HCT116 (cell line): Measurements from ENCODE around the gene TRDN. TPM values are rescaled to one million over a fixed set of nuclear protein-coding genes. Genes with fewer than 3 reads are reported as not detected.

ENCODE experiments used
- ATAC-seq: fragments of 200-7000 bp; cut with Tn5 transposase; 2 replicates; pipeline ENCODE4 v1.9.1; 2020; ENCODE audit warnings: mild to moderate bottlenecking, moderate library complexity
- BruUV-seq: library from RNA; stranded (reverse); fragments of 400-500 nt; replicated peaks from 2 replicates; lab custom pipeline; 2021; lab: Mats Ljungman, UMichigan
- CTCF ChIA-PET: fragments of 300-600 bp; sonication (Branson Sonifier 250); formaldehyde crosslinking; loops from one replicate; lab custom pipeline; 2021; ENCODE audit warnings: antibody characterized with exemption; lab: Charles Lee
- POLR2A ChIA-PET: fragments of 300-600, 350-600 bp; sonication (Branson Sonifier 250); formaldehyde crosslinking; loops from one replicate; lab custom pipeline; 2021; ENCODE audit warnings: antibody characterized with exemption; lab: Charles Lee
- RAD21 ChIA-PET, 2 experiments: fragments of 300-600 bp; sonication (Branson Sonifier 250); formaldehyde crosslinking; loops; one replicate each; lab custom pipeline; 2023; ENCODE audit warnings: low total read pairs in 2 of 2; ENCODE audit not compliant: uncharacterized antibody in 2 of 2, unreplicated experiment in 2 of 2, low non-redundant PET in 1 of 2; lab: Charles Lee
- DNase-seq: peaks from one replicate; pipeline ENCODE4 v3.0.0-alpha.2; 2010; ENCODE audit warnings: low read depth, low spot score
- H2AFZ ChIP-seq: fragments of 200-600 bp; shearing (Covaris generic), sonication (generic); 2 replicates; pipeline ENCODE4 v1.6.1; 2017; ENCODE audit warnings: low read depth, mixed run types, mixed read lengths, antibody characterized with exemption, low read length; ENCODE audit not compliant: poor library complexity, severe bottlenecking
- H3K27ac ChIP-seq: 2 replicates; pipeline ENCODE4 v1.5.1; 2012; ENCODE audit warnings: low read depth, low read length
- H3K27me3 ChIP-seq: fragments of 200-600 bp; sonication (generic); 2 replicates; pipeline ENCODE4 v1.6.1; 2016; ENCODE audit warnings: mixed run types, low read length, mixed read lengths; ENCODE audit not compliant: insufficient read depth
- H3K36me3 ChIP-seq, 2 experiments: fragments of 200-500 bp in 1 of 2; fragments of 200-600 bp in 1 of 2; sonication (Bioruptor generic) in 1 of 2; sonication (generic) in 1 of 2; 2 replicates each; pipeline versions ENCODE4 v1.5.1 to v1.6.1; 2014 to 2016; ENCODE audit warnings: low read length in 2 of 2, inconsistent platforms in 1 of 2, mixed read lengths in 1 of 2, mixed run types in 1 of 2; ENCODE audit not compliant: insufficient read depth in 2 of 2, control insufficient read depth in 1 of 2
- H3K4me1 ChIP-seq, 2 experiments: fragments of 200-600 bp in 1 of 2; sonication (generic) in 1 of 2; 2 replicates each; pipeline versions ENCODE4 v1.5.1 to v1.6.1; 2012 to 2017; ENCODE audit warnings: low read length in 2 of 2, inconsistent platforms in 1 of 2, mild to moderate bottlenecking in 1 of 2, mixed read lengths in 1 of 2, mixed run types in 1 of 2, moderate library complexity in 1 of 2; ENCODE audit not compliant: insufficient read depth in 2 of 2, control insufficient read depth in 1 of 2
- H3K4me2 ChIP-seq: fragments of 200-600 bp; sonication (generic); 2 replicates; pipeline ENCODE4 v1.6.1; 2017; ENCODE audit warnings: mixed run types, low read length, mixed read lengths
- H3K4me3 ChIP-seq, 2 experiments: fragments of 200-600 bp in 1 of 2; sonication (generic) in 1 of 2; replicated peaks in 1 of 2; 2 replicates each; pipeline ENCODE4 v1.5.1; 2011 to 2016; ENCODE audit warnings: low read length in 2 of 2, control low read depth in 1 of 2, low read depth in 1 of 2, mild to moderate bottlenecking in 1 of 2, mixed read lengths in 1 of 2, mixed run types in 1 of 2
- H3K79me2 ChIP-seq: fragments of 200-600 bp; sonication (generic); 2 replicates; pipeline ENCODE4 v1.6.1; 2017; ENCODE audit warnings: mild to moderate bottlenecking, mixed run types, low read length, moderate library complexity, mixed read lengths; ENCODE audit not compliant: insufficient read depth
- H3K9ac ChIP-seq: fragments of 200-600 bp; sonication (generic); 2 replicates; pipeline ENCODE4 v1.6.1; 2016; ENCODE audit warnings: low read length, mixed read lengths
- H3K9me2 ChIP-seq: fragments of 200-600 bp; sonication (generic), shearing (Covaris generic); 2 replicates; pipeline ENCODE4 v1.6.1; 2017; ENCODE audit warnings: mixed run types, mild to moderate bottlenecking, moderate library complexity; ENCODE audit not compliant: insufficient read depth
- H3K9me3 ChIP-seq, 2 experiments: fragments of 200-500 bp in 1 of 2; fragments of 200-600 bp in 1 of 2; sonication (Bioruptor generic) in 1 of 2; sonication (generic) in 1 of 2; 2 replicates each; pipeline ENCODE4 v1.6.1; 2014 to 2017; ENCODE audit warnings: low read length in 2 of 2, mixed read lengths in 2 of 2, inconsistent platforms in 1 of 2, low read depth in 1 of 2, mild to moderate bottlenecking in 1 of 2, mixed run types in 1 of 2, moderate library complexity in 1 of 2; ENCODE audit not compliant: control insufficient read depth in 1 of 2, insufficient read depth in 1 of 2
- H4K20me1 ChIP-seq: fragments of 200-600 bp; sonication (generic), shearing (Covaris generic); 2 replicates; pipeline ENCODE4 v1.6.1; 2017; ENCODE audit warnings: mixed run types, mild to moderate bottlenecking, moderate library complexity; ENCODE audit not compliant: insufficient read depth
- ATF3 ChIP-seq: IDR thresholded peaks from 2 replicates; pipeline ENCODE4 v1.6.1; 2012
- CBX3 ChIP-seq: IDR thresholded peaks from 2 replicates; pipeline ENCODE4 v1.6.1; 2012; ENCODE audit warnings: low read depth
- EZH2 ChIP-seq: fragments of 200-600 bp; sonication (generic); IDR thresholded peaks from 2 replicates; pipeline ENCODE4 v1.6.1; 2017; ENCODE audit warnings: antibody characterized with exemption, mixed run types
- EZH2phosphoT487 ChIP-seq: fragments of 200-600 bp; IDR thresholded peaks from 2 replicates; pipeline ENCODE4 v1.6.1; 2018; ENCODE audit warnings: antibody characterized with exemption, borderline replicate concordance
- FOSL1 ChIP-seq: IDR thresholded peaks from 2 replicates; pipeline ENCODE4 v1.6.1; 2012; ENCODE audit warnings: low read depth
- JUND ChIP-seq: IDR thresholded peaks from 2 replicates; pipeline ENCODE4 v1.6.1; 2012
- MAX ChIP-seq: IDR thresholded peaks from 2 replicates; pipeline ENCODE4 v1.6.1; 2012
- POLR2A ChIP-seq: IDR thresholded peaks from 2 replicates; pipeline ENCODE4 v1.7.0; 2011; ENCODE audit warnings: borderline replicate concordance; ENCODE audit not compliant: insufficient read depth, insufficient read length; ENCODE audit errors: extremely low read depth
- POLR2AphosphoS5 ChIP-seq: IDR thresholded peaks from 2 replicates; pipeline ENCODE4 v1.6.1; 2011; ENCODE audit warnings: mild to moderate bottlenecking, low read depth, low read length, moderate library complexity
- RAD21 ChIP-seq: IDR thresholded peaks from 2 replicates; pipeline ENCODE4 v1.6.1; 2012; ENCODE audit warnings: low read depth, mild to moderate bottlenecking
- SIN3A ChIP-seq: IDR thresholded peaks from 2 replicates; pipeline ENCODE4 v1.6.1; 2012; ENCODE audit warnings: low read depth
- SP1 ChIP-seq: IDR thresholded peaks from 2 replicates; pipeline ENCODE4 v1.6.1; 2012; ENCODE audit warnings: low read depth
- ZBTB33 ChIP-seq: IDR thresholded peaks from 2 replicates; pipeline ENCODE4 v1.6.1; 2011; ENCODE audit warnings: mild to moderate bottlenecking, low read length, moderate library complexity; ENCODE audit not compliant: insufficient replicate concordance; ENCODE audit errors: extremely low read depth
- ZFX ChIP-seq: fragments of 450-650 bp; IDR thresholded peaks from 2 replicates; pipeline ENCODE4 v1.6.1; 2017
- ZNF274 ChIP-seq: fragments of 200-500 bp; sonication (Bioruptor generic); IDR thresholded peaks from 2 replicates; pipeline ENCODE4 v1.6.1; 2014; ENCODE audit warnings: mild to moderate bottlenecking, low read depth, low read length, inconsistent platforms
- intact Hi-C: fragments of 100-400 bp; cut with micrococcal nuclease; formaldehyde crosslinking; loops from 2 replicates; pipeline ENCODE4 v1.10.0; 2022
- total RNA-seq: library from RNA; stranded (reverse); gene quantifications from one replicate; pipeline ENCODE4 v1.2.1, GENCODE V29; 2021; ENCODE audit not compliant: unreplicated experiment

Gene TRDN
- total RNA-seq, 1 experiment from 2014 or later, result not detected

- no peak for TF ChIP-seq SP1
- no peak for TF ChIP-seq SIN3A
- TF ChIP-seq FOSL1, result no peak
- no peak for TF ChIP-seq JUND
- TF ChIP-seq ZNF274, result no peak
- TF ChIP-seq EZH2phosphoT487, result no peak
- TF ChIP-seq ZFX, result no peak
- no peak for TF ChIP-seq MAX
- no peak for TF ChIP-seq POLR2AphosphoS5
- TF ChIP-seq ATF3, result no peak
- no peak for TF ChIP-seq CBX3
- no peak for TF ChIP-seq POLR2A
- ChIA-PET POLR2A (no interaction called here), RAD21 (no interaction called here), CTCF (interaction anchor here (1.2 kb wide), 1 partner anchor 288 kb away, joined by 4 read pairs; no protein-coding TSS in a partner anchor)
- intact Hi-C loops, result no loop called here
- Histone ChIP-seq H3K79me2 (no peaks in the 10 kb centered on the region), H3K36me3 (no peaks in the 10 kb centered on the region), H3K4me3 (no peak overlapping the region), H2AFZ (no peak overlapping the region), H3K4me2 (no peak overlapping the region), H3K27me3 (peaks cover 12% of the 10 kb centered on the region; the same call in 1 of the 2 replicates), H3K4me1 (no peaks in the 10 kb centered on the region), H3K9me2 (no peaks in the 10 kb centered on the region), H3K27ac (no peak overlapping the region), H4K20me1 (no peaks in the 10 kb centered on the region), H3K9ac (no peak overlapping the region), H3K9me3 (no peaks in the 10 kb centered on the region)
- no TSS peak for BruUV-seq
- DNase-seq, result no peak
- ATAC-seq, result no peak
Measured at GRCh38 chr6:123427008-123427407, 209.7 kb downstream of the TRDN start.

GRCh38 chr6:123423130-123423529 is 213.6 kb downstream of the TRDN start:
- Histone ChIP-seq H3K4me2 (no peak overlapping the region), H3K9me3 (no peaks in the 10 kb centered on the region), H3K4me1 (no peaks in the 10 kb centered on the region), H3K4me3 (no peak overlapping the region), H3K27me3 (peaks cover 26% of the 10 kb centered on the region), H2AFZ (no peak overlapping the region), H3K9ac (no peak overlapping the region), H3K79me2 (no peaks in the 10 kb centered on the region), H3K9me2 (no peaks in the 10 kb centered on the region), H4K20me1 (no peaks in the 10 kb centered on the region), H3K27ac (no peak overlapping the region), H3K36me3 (no peaks in the 10 kb centered on the region)
- ChIA-PET CTCF (no interaction called here), POLR2A (no interaction called here), RAD21 (no interaction called here)
- DNase-seq, result no peak
- no peak for ATAC-seq
- BruUV-seq, result no TSS peak
- intact Hi-C loops, result no loop called here
- TF ChIP-seq RAD21, result no peak
- no peak for TF ChIP-seq CBX3
- TF ChIP-seq EZH2, result no peak
- TF ChIP-seq POLR2AphosphoS5, result no peak
- no peak for TF ChIP-seq ZBTB33
- no peak for TF ChIP-seq EZH2phosphoT487
- TF ChIP-seq MAX, result no peak
- no peak for TF ChIP-seq ATF3
- no peak for TF ChIP-seq SP1
- TF ChIP-seq ZFX, result no peak
- no peak for TF ChIP-seq JUND
- TF ChIP-seq ZNF274, result no peak
